Measurements from ENCODE around the gene RAD54L2.
"Not testable (repeated sequence)": the region's sequence is repeated elsewhere in the genome, so short reads cannot be mapped to it uniquely, and the experiment has no call there.

Gene RAD54L2

GRCh38 chr3:51539291-51539941 is 897 bp downstream of the RAD54L2 start:
- peak; percentile 75 for DNase-seq (ENCODE audit: low spot score)

DNA sequence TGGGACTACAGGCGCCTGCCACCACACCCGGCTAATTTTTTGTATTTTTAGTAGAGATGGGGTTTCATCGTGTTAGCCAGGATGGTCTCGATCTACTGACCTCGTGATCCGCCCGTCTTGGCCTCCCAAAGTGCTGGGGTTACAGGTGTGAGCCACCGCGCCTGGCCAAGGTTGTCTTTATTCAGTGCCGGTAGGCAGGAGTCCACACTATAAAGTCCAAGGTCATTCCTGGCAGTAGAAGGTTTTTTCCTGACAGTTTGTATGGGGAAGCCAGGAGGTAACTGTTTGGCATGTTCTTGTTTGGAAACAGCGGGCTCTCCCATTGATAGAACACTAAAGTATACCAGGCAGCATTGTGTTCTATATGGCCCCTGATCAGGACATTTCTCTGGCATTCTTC is 4.1 kb downstream of the RAD54L2 start:
- DNase-seq (ENCODE audit: low spot score), result not testable (repeated sequence)

GRCh38 chr3:51544011-51544775 is 5.7 kb downstream of the RAD54L2 start:
- no peak for DNase-seq (ENCODE audit: low spot score)

DNA sequence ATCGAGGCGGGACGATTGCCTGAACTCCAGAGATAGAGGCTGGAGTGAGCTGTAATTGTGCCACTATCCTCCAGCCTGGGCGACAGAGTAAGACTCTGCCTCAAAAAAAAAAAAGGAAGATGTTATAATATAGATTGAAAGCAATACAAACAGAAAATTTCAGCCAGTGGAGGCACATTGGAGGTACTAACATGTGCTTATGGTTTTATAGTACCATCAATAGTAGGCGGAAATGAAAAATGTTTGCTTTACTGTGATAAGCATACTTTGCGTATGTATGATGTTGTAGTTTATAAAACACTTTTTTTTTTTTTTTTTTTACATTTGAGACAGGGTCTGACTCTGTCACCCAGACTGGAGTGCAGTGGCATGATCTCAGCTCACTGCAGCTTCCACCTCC is 8.8 kb downstream of the RAD54L2 start:
- DNase-seq (ENCODE audit: low spot score), result no peak

- DNase-seq (ENCODE audit: low spot score), result no peak
Measured at GRCh38 chr3:51549311-51549710, 10.8 kb downstream of the RAD54L2 start.

- DNase-seq (ENCODE audit: low spot score), result no peak
Measured at GRCh38 chr3:51550080-51550819, 11.7 kb downstream of the RAD54L2 start.

DNA sequence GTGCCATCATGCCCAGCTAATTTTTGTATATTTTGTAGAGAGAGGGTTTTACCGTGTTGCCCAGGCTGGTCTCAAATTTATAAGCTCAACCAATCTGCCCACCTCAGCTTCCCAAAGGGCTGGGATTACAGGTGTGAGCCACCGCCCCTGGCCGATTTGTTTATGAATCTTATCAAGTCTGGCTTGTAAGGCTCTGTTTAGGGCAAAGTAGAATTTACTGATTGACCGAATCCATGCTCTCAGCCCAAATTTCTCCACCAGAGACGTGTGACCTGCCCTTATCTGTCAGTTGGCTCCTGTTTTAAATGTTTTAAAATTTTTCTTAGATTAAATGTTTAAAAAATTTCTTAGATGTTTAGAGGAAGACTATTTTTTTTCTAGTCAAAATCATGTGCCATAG is 19.5 kb downstream of the RAD54L2 start:
- no peak for DNase-seq (ENCODE audit: low spot score)

GRCh38 chr3:51559411-51559888 is 20.9 kb downstream of the RAD54L2 start:
- peak; percentile 22 for DNase-seq (ENCODE audit: low spot score)

GRCh38 chr3:51559961-51560360 is 21.4 kb downstream of the RAD54L2 start:
- DNase-seq (ENCODE audit: low spot score), result no peak

DNA sequence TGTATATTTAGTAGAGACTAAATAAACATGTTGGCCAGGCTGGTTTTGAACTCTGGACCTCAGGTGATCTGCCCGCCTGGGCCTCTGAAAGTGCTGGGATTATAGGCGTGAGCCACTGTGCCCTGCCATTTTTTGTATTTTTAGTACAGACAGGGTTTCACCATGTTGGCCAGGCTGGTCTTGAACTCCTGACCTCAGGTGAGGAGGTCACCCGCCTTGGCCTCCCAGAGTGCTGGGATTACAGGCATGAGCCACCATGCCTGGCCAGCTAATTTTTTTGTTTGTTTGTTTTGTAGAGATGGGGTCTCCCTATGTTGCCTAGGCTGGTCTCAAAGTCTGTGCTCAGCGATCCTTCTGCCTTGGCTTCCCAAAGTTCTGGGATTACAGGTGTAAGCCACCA is 23.9 kb downstream of the RAD54L2 start:
- not testable (repeated sequence) for DNase-seq (ENCODE audit: low spot score)

- DNase-seq (ENCODE audit: low spot score), result no peak
Measured at GRCh38 chr3:51568036-51568435, 29.5 kb downstream of the RAD54L2 start.

DNA sequence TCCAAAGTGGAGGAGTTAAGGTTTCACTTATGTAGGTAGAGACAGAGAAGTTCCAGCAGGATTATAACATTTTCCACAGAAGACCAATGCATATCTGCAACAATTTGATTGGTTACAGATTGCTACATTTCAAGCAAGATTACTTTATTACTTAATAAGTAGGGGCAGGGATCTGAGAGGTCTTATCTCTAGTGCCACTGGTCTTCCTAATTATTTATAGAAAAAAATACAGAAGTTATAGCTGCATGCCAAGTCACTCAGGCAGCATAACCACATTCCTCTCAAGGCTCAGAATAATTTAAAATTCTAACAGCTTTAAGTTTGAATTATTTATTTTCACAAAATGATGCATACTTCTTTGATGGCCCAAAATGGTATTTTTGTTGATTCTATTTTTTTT is 30.5 kb downstream of the RAD54L2 start:
- DNase-seq (ENCODE audit: low spot score), result no peak

DNA sequence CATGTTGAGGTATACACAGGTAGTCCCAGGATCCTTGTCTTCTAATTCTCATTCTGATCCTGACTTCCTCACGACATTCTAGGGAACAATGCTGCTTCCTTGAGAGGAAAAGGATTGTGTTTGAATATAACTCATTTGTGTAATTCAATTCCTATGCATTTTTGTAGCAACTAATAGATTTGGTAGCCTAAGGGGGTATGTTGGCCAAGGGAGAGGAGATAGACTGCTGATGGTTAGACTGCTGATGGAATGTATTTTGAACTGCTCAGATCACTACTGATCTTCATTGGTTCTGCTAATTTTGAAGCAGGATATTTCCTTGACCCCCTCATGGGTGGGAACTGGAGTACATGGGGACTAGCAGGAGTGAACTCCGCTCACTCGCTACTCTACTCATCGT is 39.7 kb downstream of the RAD54L2 start:
- DNase-seq (ENCODE audit: low spot score), result no peak

DNA sequence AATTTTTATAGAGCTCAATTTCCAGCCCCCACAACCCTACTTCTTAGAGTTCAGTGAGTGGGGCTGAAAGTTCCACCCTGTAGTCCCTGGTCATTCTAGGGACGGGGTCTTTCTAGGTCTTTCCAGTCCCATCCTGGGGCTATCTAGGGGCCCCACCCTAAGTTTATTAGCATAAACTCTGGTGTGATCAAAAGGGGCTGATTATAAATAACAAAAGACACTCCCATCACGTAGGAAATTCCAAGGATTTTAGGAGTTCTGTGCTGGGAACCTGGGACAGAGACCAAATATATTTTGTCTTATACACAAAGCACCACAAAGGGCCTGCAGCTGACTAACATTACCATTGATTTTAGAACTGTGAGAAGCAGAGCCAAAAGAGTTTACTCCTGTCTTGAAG is 41.9 kb downstream of the RAD54L2 start:
- no peak for DNase-seq (ENCODE audit: low spot score)

DNA sequence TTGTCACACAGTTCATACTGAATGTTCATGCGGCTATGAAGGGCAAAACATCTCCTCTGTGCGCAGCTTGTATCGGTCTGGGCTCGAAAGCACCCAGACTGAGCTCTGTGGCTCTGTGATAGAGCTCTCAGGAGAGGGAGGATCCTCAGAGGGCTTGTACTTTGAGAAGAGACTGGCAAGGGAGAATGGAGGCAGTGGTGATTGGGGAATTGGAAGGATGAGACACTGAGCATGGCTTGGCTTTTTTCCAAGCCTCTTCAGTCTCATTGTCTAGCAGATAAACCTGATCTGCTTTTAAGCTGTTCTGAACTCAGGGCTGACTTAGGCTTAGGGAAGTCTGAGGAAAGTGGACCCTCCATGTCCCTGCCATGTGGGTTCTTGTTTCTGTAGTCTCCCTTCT is 43.0 kb downstream of the RAD54L2 start:
- DNase-seq (ENCODE audit: low spot score), result no peak

- DNase-seq (ENCODE audit: low spot score), result no peak
Measured at GRCh38 chr3:51585197-51585596, 46.7 kb downstream of the RAD54L2 start.

- no peak for DNase-seq (ENCODE audit: low spot score)
Measured at GRCh38 chr3:51585871-51586270, 47.4 kb downstream of the RAD54L2 start.

Data from AG08396 (cell line).